ENCODE results near the gene CLCN5. TPM values are rescaled to one million over a fixed set of nuclear protein-coding genes. Genes with fewer than 3 reads are reported as not detected.
"Not testable (repeated sequence)": the region's sequence is repeated elsewhere in the genome, so short reads cannot be mapped to it uniquely, and the experiment has no call there.

The CLCN5 gene
- polyA plus RNA-seq, 2 of the 4 experiments (the other 2 are of a cell fraction) = 2.6 to 5.2 TPM

- no peak overlapping the region for H3K4me2 ChIP-seq
- 15% methylated on average over 2 of the region's 2 CpGs for WGBS (ENCODE audit: missing lambda C conversion rate)
- no peak overlapping the region for H3K27ac ChIP-seq
- no peak for FAIRE-seq
- H3K9me3 ChIP-seq = no peaks in the 10 kb centered on the region
- H3K4me1 ChIP-seq = no peaks in the 10 kb centered on the region
- TF ChIP-seq EHMT2 (IDR thresholded peaks at IDR 0.05; ENCODE audit: low read depth) = no peak
- TF ChIP-seq MAX (IDR thresholded peaks at IDR 0.05) = no peak
- TF ChIP-seq NR3C1 (IDR thresholded peaks at IDR 0.05) = no peak
- TF ChIP-seq CHD4 (IDR thresholded peaks at IDR 0.05; ENCODE audit: borderline replicate concordance) = no peak
- TF ChIP-seq ESRRA (IDR thresholded peaks at IDR 0.05; ENCODE audit: borderline replicate concordance, low read length) = no peak
- no peak for TF ChIP-seq RFX5 (IDR thresholded peaks at IDR 0.05)
- TF ChIP-seq SREBF2 (IDR thresholded peaks at IDR 0.05) = no peak
- no peak for TF ChIP-seq KDM1A (IDR thresholded peaks at IDR 0.05; ENCODE audit: low read depth)
- TF ChIP-seq CBX8 (IDR thresholded peaks at IDR 0.05) = no peak
- TF ChIP-seq ELK1 (IDR thresholded peaks at IDR 0.05; ENCODE audit: low read depth, low read length) = no peak
- TF ChIP-seq HES2 (IDR thresholded peaks at IDR 0.05) = no peak
- TF ChIP-seq TP53 (CRISPR knock-in tag; IDR thresholded peaks at IDR 0.05) = no peak
- no peak for TF ChIP-seq CBX2 (IDR thresholded peaks at IDR 0.05; ENCODE audit: borderline replicate concordance, low read depth)
- TF ChIP-seq FOSB (CRISPR knock-in tag; IDR thresholded peaks at IDR 0.05) = no peak
- no peak for TF ChIP-seq ATOH8 (CRISPR knock-in tag; IDR thresholded peaks at IDR 0.05; ENCODE audit: low read depth)
- no peak for TF ChIP-seq RARB (CRISPR knock-in tag; IDR thresholded peaks at IDR 0.05)
- TF ChIP-seq CHD2 (IDR thresholded peaks at IDR 0.05; ENCODE audit: low read length, partially characterized antibody) = no peak
- no peak for TF ChIP-seq HMGXB4 (CRISPR knock-in tag; IDR thresholded peaks at IDR 0.05; ENCODE audit: borderline replicate concordance)
- DNase-seq (ENCODE audit: low read depth in 1 of 2, low spot score in 1 of 2) = no peak
- ChIA-PET CTCF (no interaction called here), POLR2A (no interaction called here)
- no peak overlapping the region for H3K4me3 ChIP-seq
- no peak for ATAC-seq
These were observed 81.5 kb downstream of the CLCN5 start for GRCh38 chrX:50003927-50004326.

- H3K4me2 ChIP-seq; H3K9me3 ChIP-seq; ATAC-seq; CTCF ChIA-PET; H3K4me1 ChIP-seq; DNase-seq (ENCODE audit: low read depth in 1 of 2, low spot score in 1 of 2); H3K27ac ChIP-seq; H3K4me3 ChIP-seq; POLR2A ChIA-PET; FAIRE-seq: not testable (repeated sequence)
- 34% methylated on average over 5 of the region's 5 CpGs for WGBS (ENCODE audit: missing lambda C conversion rate)
These were observed 103.2 kb downstream of the CLCN5 start for GRCh38 chrX:50025591-50025990.

GRCh38 chrX:50035126-50035525 lies 112.7 kb downstream of the CLCN5 start:
- no peak for FAIRE-seq

More at GRCh38 chrX:50035126-50035525, 112.7 kb downstream of the CLCN5 start:
- CTCF ChIA-PET = interaction anchor here (1.6 kb wide), 1 partner anchor 43 kb away, joined by 3 read pairs; no protein-coding TSS in a partner anchor
- Histone ChIP-seq H3K4me1 (no peaks in the 10 kb centered on the region), H3K4me2 (no peak overlapping the region), H3K4me3 (no peak overlapping the region), H3K27ac (no peak overlapping the region), H3K9me3 (no peaks in the 10 kb centered on the region)
- TF ChIP-seq EHMT2 (IDR thresholded peaks at IDR 0.05; ENCODE audit: low read depth) (no peak), POLR2A (IDR thresholded peaks at IDR 0.05; ENCODE audit: low read length) (no peak), TFCP2L1 (CRISPR knock-in tag; IDR thresholded peaks at IDR 0.05) (no peak), RFX5 (IDR thresholded peaks at IDR 0.05) (no peak), CBX8 (IDR thresholded peaks at IDR 0.05) (no peak), ZFP36 (IDR thresholded peaks at IDR 0.05; ENCODE audit: borderline replicate concordance, partially characterized antibody) (no peak), MAX (IDR thresholded peaks at IDR 0.05) (no peak), NPAS2 (CRISPR knock-in tag; IDR thresholded peaks at IDR 0.05; ENCODE audit: borderline replicate concordance) (no peak), HMGXB4 (CRISPR knock-in tag; IDR thresholded peaks at IDR 0.05; ENCODE audit: borderline replicate concordance) (no peak), MAZ (IDR thresholded peaks at IDR 0.05; ENCODE audit: borderline replicate concordance, low read depth, low read length) (no peak), CBX2 (IDR thresholded peaks at IDR 0.05; ENCODE audit: borderline replicate concordance, low read depth) (no peak), RARB (CRISPR knock-in tag; IDR thresholded peaks at IDR 0.05) (no peak), JUN (IDR thresholded peaks at IDR 0.05) (no peak), BCL3 (IDR thresholded peaks at IDR 0.05) (no peak), PHF8 (IDR thresholded peaks at IDR 0.05; ENCODE audit: borderline replicate concordance, low read depth) (no peak), ZC3H11A (IDR thresholded peaks at IDR 0.05) (no peak)
- DNase-seq (ENCODE audit: low read depth in 1 of 2, low spot score in 1 of 2) (no peak), ATAC-seq (no peak)
- POLR2A ChIA-PET = no interaction called here

Measured in A549 (cell line).